SU-DHL-6 (cell line): Measurements from ENCODE around the gene VSTM2B.

ENCODE experiments used
- H2AFZ ChIP-seq: fragments of 200-600 bp; sonication (generic); 2 replicates; pipeline ENCODE4 v1.6.1; 2014; ENCODE audit warnings: low read depth, mild to moderate bottlenecking, moderate library complexity, mixed read lengths, antibody characterized with exemption, low read length; ENCODE audit not compliant: severe bottlenecking
- H3F3A ChIP-seq: fragments of 200-600 bp; shearing (Covaris generic); 2 replicates; pipeline ENCODE4 v1.6.0; 2016; ENCODE audit warnings: antibody characterized with exemption, mild to moderate bottlenecking; ENCODE audit not compliant: insufficient read depth
- H3K27ac ChIP-seq: fragments of 200-600 bp; sonication (generic); 2 replicates; pipeline ENCODE4 v1.5.1; 2016; ENCODE audit warnings: low read depth, mild to moderate bottlenecking, low read length, moderate library complexity, mixed read lengths
- H3K27me3 ChIP-seq: fragments of 200-600 bp; sonication (generic), shearing (Covaris generic); 2 replicates; pipeline ENCODE4 v1.6.0; 2014; ENCODE audit warnings: mild to moderate bottlenecking, low read length
- H3K36me3 ChIP-seq: fragments of 200-600 bp; sonication (generic); 2 replicates; pipeline ENCODE4 v1.6.1; 2014; ENCODE audit warnings: mild to moderate bottlenecking, low read length, mixed read lengths
- H3K4me2 ChIP-seq: fragments of 300-600, 200-600 bp; shearing (Covaris generic), sonication (generic); 2 replicates; pipeline ENCODE4 v1.6.0; 2014; ENCODE audit warnings: low read length, low read depth, mild to moderate bottlenecking; ENCODE audit not compliant: poor library complexity, severe bottlenecking
- H3K4me3 ChIP-seq: fragments of 200-600 bp; sonication (generic); 2 replicates; pipeline ENCODE4 v1.5.1; 2014; ENCODE audit warnings: antibody characterized with exemption, low read length, mild to moderate bottlenecking, mixed read lengths; ENCODE audit not compliant: insufficient read depth, poor library complexity, severe bottlenecking
- H3K79me2 ChIP-seq: fragments of 200-600 bp; sonication (generic); 2 replicates; pipeline ENCODE4 v1.6.1; 2014; ENCODE audit warnings: mild to moderate bottlenecking, low read length, moderate library complexity; ENCODE audit not compliant: insufficient read depth
- H3K9ac ChIP-seq: fragments of 200-600 bp; sonication (generic); 2 replicates; pipeline ENCODE4 v1.7.0; 2014; ENCODE audit warnings: mild to moderate bottlenecking, low read length
- H3K9me2 ChIP-seq: fragments of 200-600 bp; sonication (generic); replicated peaks from 2 replicates; pipeline ENCODE4 v1.6.1; 2014; ENCODE audit warnings: low read length; ENCODE audit not compliant: insufficient read depth
- H3K9me3 ChIP-seq: fragments of 200-600 bp; sonication (generic); 2 replicates; pipeline ENCODE4 v1.6.1; 2014; ENCODE audit warnings: low read length, mixed read lengths; ENCODE audit not compliant: insufficient read depth
- H4K20me1 ChIP-seq: fragments of 200-600 bp; sonication (generic); 2 replicates; pipeline ENCODE4 v1.6.1; 2014; ENCODE audit warnings: low read depth, mild to moderate bottlenecking, antibody characterized with exemption, low read length, moderate library complexity, mixed read lengths
- CTCF ChIP-seq: fragments of 200-600 bp; sonication (generic); IDR thresholded peaks from one replicate; pipeline ENCODE4 v1.5.1; 2017; ENCODE audit warnings: antibody characterized with exemption, mild to moderate bottlenecking, low read length, moderate library complexity; ENCODE audit not compliant: insufficient read depth, poor library complexity, severe bottlenecking
- EZH2phosphoT487 ChIP-seq: fragments of 200-600 bp; sonication (generic), shearing (Covaris generic); conservative IDR thresholded peaks from 2 replicates; pipeline ENCODE4 v1.6.1; 2018; ENCODE audit warnings: mild to moderate bottlenecking, antibody characterized with exemption, low read length, moderate library complexity, mixed read lengths

VSTM2B gene

DNA sequence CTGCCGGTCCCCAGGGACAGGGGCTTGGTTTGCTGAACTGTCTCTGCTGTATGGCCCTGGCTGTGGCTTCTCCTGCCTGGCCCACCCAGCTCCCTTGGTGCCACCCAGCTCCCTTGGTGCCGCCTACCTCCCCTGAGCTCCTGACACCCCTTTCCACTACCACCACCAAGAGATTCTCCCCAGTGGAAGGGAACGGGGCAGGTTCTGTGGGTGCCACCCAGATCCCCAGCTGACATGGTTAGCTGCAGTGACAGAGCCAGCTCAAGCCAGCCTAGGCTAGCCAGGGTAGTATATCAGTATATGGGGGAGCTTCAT is 51.8 kb downstream of the VSTM2B start:
- no peak overlapping the region for H3K27ac ChIP-seq
- H3K27me3 ChIP-seq: no peaks in the 10 kb centered on the region
- no peaks in the 10 kb centered on the region for H4K20me1 ChIP-seq
- H3F3A ChIP-seq: no peaks in the 10 kb centered on the region
- H3K4me3 ChIP-seq: no peak overlapping the region
- no peak overlapping the region for H2AFZ ChIP-seq
- TF ChIP-seq CTCF (no peak), EZH2phosphoT487 (no peak)
- H3K9me3 ChIP-seq: no peaks in the 10 kb centered on the region
- H3K9me2 ChIP-seq: no peaks in the 10 kb centered on the region
- no peaks in the 10 kb centered on the region for H3K36me3 ChIP-seq
- H3K9ac ChIP-seq: no peak overlapping the region
- H3K79me2 ChIP-seq: no peaks in the 10 kb centered on the region
- H3K4me2 ChIP-seq: no peak overlapping the region

DNA sequence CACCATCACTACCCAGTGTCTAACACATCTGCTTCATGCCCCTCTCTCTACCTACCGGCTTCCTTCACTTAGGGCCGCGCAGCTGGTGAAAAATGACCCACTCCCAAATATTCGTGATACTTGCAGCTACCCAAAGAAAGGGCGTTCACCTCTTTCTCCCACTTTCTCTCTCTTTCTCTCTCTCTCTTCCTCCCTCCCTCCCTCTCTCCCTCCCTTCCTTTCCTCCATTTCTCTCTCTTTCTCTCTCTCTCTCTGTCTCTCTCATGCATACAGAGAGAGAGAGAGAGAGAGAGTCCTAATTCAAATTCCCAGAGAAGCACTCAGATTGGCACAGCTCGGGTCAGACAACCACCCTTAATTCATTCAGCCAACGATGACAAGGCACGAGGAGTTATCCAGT is 52.6 kb downstream of the VSTM2B start:
- Histone ChIP-seq H3K36me3 (no peaks in the 10 kb centered on the region), H2AFZ (no peak overlapping the region), H3K27me3 (no peaks in the 10 kb centered on the region), H3K9ac (no peak overlapping the region), H3K79me2 (no peaks in the 10 kb centered on the region), H3K9me2 (no peaks in the 10 kb centered on the region), H3F3A (no peaks in the 10 kb centered on the region), H3K4me3 (no peak overlapping the region), H4K20me1 (no peaks in the 10 kb centered on the region), H3K27ac (no peak overlapping the region), H3K9me3 (no peaks in the 10 kb centered on the region), H3K4me2 (no peak overlapping the region)
- TF ChIP-seq CTCF: no peak
- no peak for TF ChIP-seq EZH2phosphoT487

GRCh38 chr19:29579308-29579910 is 53.6 kb downstream of the VSTM2B start:
- Histone ChIP-seq H3K4me3 (no peak overlapping the region), H3F3A (no peaks in the 10 kb centered on the region), H3K9me2 (no peaks in the 10 kb centered on the region), H3K4me2 (no peak overlapping the region), H3K79me2 (no peaks in the 10 kb centered on the region), H4K20me1 (no peaks in the 10 kb centered on the region), H3K9me3 (no peaks in the 10 kb centered on the region), H2AFZ (no peak overlapping the region), H3K27ac (no peak overlapping the region), H3K9ac (no peak overlapping the region), H3K27me3 (no peaks in the 10 kb centered on the region), H3K36me3 (no peaks in the 10 kb centered on the region)
- TF ChIP-seq CTCF: no peak
- no peak for TF ChIP-seq EZH2phosphoT487

GRCh38 chr19:29581398-29581797 is 55.6 kb downstream of the VSTM2B start:
- Histone ChIP-seq H3K27ac (no peak overlapping the region), H3K9me2 (no peaks in the 10 kb centered on the region), H3K4me2 (no peak overlapping the region), H3K9me3 (no peaks in the 10 kb centered on the region), H2AFZ (no peak overlapping the region), H3K27me3 (no peaks in the 10 kb centered on the region), H3K4me3 (no peak overlapping the region), H3K36me3 (no peaks in the 10 kb centered on the region), H4K20me1 (no peaks in the 10 kb centered on the region), H3K79me2 (no peaks in the 10 kb centered on the region), H3F3A (no peaks in the 10 kb centered on the region), H3K9ac (no peak overlapping the region)
- TF ChIP-seq EZH2phosphoT487 (no peak), CTCF (no peak)
